DND-41 (cell line): ENCODE measurements around the gene FUCA1.

Experiments
- ATAC-seq: fragments of 200-7000 bp; cut with Tn5 transposase; 3 replicates; pipeline ENCODE4 v1.9.1; 2021; ENCODE audit warnings: low read depth; ENCODE audit not compliant: insufficient read depth
- DNase-seq: peaks from one replicate; pipeline ENCODE4 v3.0.0-alpha.2; 2020
- H2AFZ ChIP-seq: 2 replicates; pipeline ENCODE4 v1.6.0; 2012; ENCODE audit warnings: low read depth, low read length
- H3K27ac ChIP-seq: 2 replicates; pipeline ENCODE4 v1.5.1; 2012; ENCODE audit warnings: low read length, inconsistent platforms
- H3K27me3 ChIP-seq: fragments of 200-600 bp; sonication (generic); 2 replicates; pipeline ENCODE4 v1.6.0; 2012; ENCODE audit warnings: low read length, mild to moderate bottlenecking, inconsistent platforms; ENCODE audit not compliant: insufficient read depth, poor library complexity
- H3K36me3 ChIP-seq: 2 replicates; pipeline ENCODE4 v1.5.1; 2012; ENCODE audit warnings: low read length, inconsistent platforms; ENCODE audit not compliant: insufficient read depth
- H3K4me1 ChIP-seq: 2 replicates; pipeline ENCODE4 v1.5.1; 2012; ENCODE audit warnings: mild to moderate bottlenecking, low read length; ENCODE audit not compliant: insufficient read depth
- H3K4me2 ChIP-seq: 2 replicates; pipeline ENCODE4 v1.6.0; 2012; ENCODE audit warnings: mild to moderate bottlenecking, moderate library complexity, low read length, inconsistent platforms; ENCODE audit not compliant: insufficient read depth
- H3K4me3 ChIP-seq, 2 experiments: fragments of 200-600 bp in 1 of 2; shearing (Covaris generic) in 1 of 2; 2 replicates each; pipeline ENCODE4 v1.5.1; 2012 to 2016; ENCODE audit warnings: inconsistent platforms in 2 of 2, low read length in 2 of 2, mild to moderate bottlenecking in 2 of 2, low read depth in 1 of 2, moderate library complexity in 1 of 2
- H3K79me2 ChIP-seq: 2 replicates; pipeline ENCODE4 v1.6.0; 2012; ENCODE audit warnings: low read length, inconsistent platforms; ENCODE audit not compliant: insufficient read depth
- H3K9ac ChIP-seq: 2 replicates; pipeline ENCODE4 v1.6.0; 2012; ENCODE audit warnings: low read depth, mild to moderate bottlenecking, inconsistent platforms, low read length, moderate library complexity
- H3K9me3 ChIP-seq: 2 replicates; pipeline ENCODE4 v1.5.1; 2012; ENCODE audit warnings: low read length, moderate library complexity, mild to moderate bottlenecking, inconsistent platforms; ENCODE audit not compliant: insufficient read depth, severe bottlenecking
- H4K20me1 ChIP-seq: 2 replicates; pipeline ENCODE4 v1.6.0; 2012; ENCODE audit warnings: low read length; ENCODE audit not compliant: insufficient read depth
- EZH2 ChIP-seq: IDR thresholded peaks from 3 replicates; pipeline ENCODE4 v1.6.1; 2012; ENCODE audit warnings: borderline replicate concordance, low read depth, mild to moderate bottlenecking, moderate library complexity, low read length, inconsistent platforms; ENCODE audit not compliant: severe bottlenecking
- TF ChIP-seq, protein P1 (sequence below): IDR thresholded peaks from 2 replicates; pipeline ENCODE4 v1.5.1; 2012; ENCODE audit warnings: borderline replicate concordance, low read length, moderate library complexity, mild to moderate bottlenecking; ENCODE audit not compliant: poor library complexity, severe bottlenecking; ENCODE audit errors: extremely low read depth

FUCA1 gene

GRCh38 chr1:23824711-23825075 is 43.4 kb downstream of the FUCA1 start:
- Histone ChIP-seq H3K27me3 (no peaks in the 10 kb centered on the region), H3K27ac (peak overlapping the region; percentile 87), H3K9ac (peak overlapping the region; percentile 88), H4K20me1 (no peaks in the 10 kb centered on the region), H3K4me1 (peaks cover 20% of the 10 kb centered on the region), H3K4me3 (peak overlapping the region; percentile 89 to 91), H2AFZ (peak overlapping the region; percentile 86), H3K79me2 (peaks cover 15% of the 10 kb centered on the region), H3K36me3 (no peaks in the 10 kb centered on the region), H3K9me3 (no peaks in the 10 kb centered on the region), H3K4me2 (peak overlapping the region; percentile 86)
- ATAC-seq (no peak), DNase-seq (no peak)
- TF ChIP-seq, protein P1, sequence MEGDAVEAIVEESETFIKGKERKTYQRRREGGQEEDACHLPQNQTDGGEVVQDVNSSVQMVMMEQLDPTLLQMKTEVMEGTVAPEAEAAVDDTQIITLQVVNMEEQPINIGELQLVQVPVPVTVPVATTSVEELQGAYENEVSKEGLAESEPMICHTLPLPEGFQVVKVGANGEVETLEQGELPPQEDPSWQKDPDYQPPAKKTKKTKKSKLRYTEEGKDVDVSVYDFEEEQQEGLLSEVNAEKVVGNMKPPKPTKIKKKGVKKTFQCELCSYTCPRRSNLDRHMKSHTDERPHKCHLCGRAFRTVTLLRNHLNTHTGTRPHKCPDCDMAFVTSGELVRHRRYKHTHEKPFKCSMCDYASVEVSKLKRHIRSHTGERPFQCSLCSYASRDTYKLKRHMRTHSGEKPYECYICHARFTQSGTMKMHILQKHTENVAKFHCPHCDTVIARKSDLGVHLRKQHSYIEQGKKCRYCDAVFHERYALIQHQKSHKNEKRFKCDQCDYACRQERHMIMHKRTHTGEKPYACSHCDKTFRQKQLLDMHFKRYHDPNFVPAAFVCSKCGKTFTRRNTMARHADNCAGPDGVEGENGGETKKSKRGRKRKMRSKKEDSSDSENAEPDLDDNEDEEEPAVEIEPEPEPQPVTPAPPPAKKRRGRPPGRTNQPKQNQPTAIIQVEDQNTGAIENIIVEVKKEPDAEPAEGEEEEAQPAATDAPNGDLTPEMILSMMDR = no peak
- no peak for TF ChIP-seq EZH2

DNA sequence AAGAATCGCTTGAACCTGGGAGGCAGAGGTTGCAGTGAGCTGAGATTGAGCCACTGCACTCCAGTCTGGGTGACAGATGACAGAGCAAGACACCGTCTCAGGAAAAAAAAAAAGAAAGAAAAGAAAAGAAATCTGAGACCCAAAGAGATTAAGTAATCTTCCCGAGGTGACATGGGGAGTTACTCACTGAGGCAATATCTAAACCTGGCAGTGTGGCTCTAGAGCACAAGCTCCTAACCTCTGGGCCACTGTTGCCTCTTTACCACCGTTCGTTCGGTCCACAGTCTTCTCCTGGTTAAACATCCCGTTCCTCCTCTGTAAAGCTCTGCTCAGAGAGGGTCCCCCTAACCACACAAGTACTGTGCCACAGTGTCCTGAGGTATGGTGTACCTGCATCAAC is 44.3 kb downstream of the FUCA1 start:
- Histone ChIP-seq H3K4me1 (peaks cover 20% of the 10 kb centered on the region), H3K9me3 (no peaks in the 10 kb centered on the region), H3K4me3 (peak overlapping the region in 1 of 2 experiments; percentile 91; a peak in 3 of 4 replicates), H4K20me1 (no peaks in the 10 kb centered on the region), H3K79me2 (peaks cover 15% of the 10 kb centered on the region), H3K36me3 (no peaks in the 10 kb centered on the region), H2AFZ (no peak overlapping the region), H3K4me2 (peak overlapping the region; percentile 86), H3K27ac (0 out of 2 replicates have a peak overlapping the region, but pooled peaks have one; percentile 4), H3K9ac (peak overlapping the region; percentile 88; the same call in 1 of the 2 replicates), H3K27me3 (no peaks in the 10 kb centered on the region)
- ATAC-seq (no peak), DNase-seq (no peak)
- TF ChIP-seq, protein P1 = no peak
- no peak for TF ChIP-seq EZH2

- Histone ChIP-seq H3K79me2 (no peaks in the 10 kb centered on the region), H3K4me2 (no peak overlapping the region), H4K20me1 (no peaks in the 10 kb centered on the region), H3K27me3 (no peaks in the 10 kb centered on the region), H3K36me3 (peaks cover 32% of the 10 kb centered on the region), H3K9ac (no peak overlapping the region), H3K9me3 (no peaks in the 10 kb centered on the region), H3K27ac (no peak overlapping the region), H2AFZ (no peak overlapping the region), H3K4me3 (no peak overlapping the region), H3K4me1 (no peaks in the 10 kb centered on the region)
- no peak for DNase-seq
- no peak for ATAC-seq
- TF ChIP-seq, protein P1 = no peak
- TF ChIP-seq EZH2 = no peak
Observed at GRCh38 chr1:23817633-23818032, 50.5 kb downstream of the FUCA1 start.

DNA sequence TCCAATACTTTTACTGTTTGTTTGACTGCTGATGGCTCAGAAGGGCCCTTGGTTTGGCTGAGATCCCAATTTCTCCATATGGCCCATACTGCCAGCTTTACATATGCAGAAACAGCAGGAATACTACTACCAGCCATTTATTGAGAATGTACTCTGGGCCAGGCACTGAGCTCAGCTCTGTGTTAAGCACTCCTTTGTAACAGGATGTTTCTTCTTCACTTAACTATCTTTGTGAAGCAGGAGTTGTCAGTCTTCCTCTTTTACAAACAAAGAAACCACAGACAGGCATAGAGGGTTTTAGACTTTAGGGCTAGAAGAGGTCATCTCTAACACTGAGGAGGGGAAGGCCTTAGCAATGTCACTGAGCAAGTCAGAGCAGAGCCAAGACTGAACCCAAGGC is 51.2 kb downstream of the FUCA1 start:
- Histone ChIP-seq H2AFZ (no peak overlapping the region), H3K4me3 (no peak overlapping the region), H3K9me3 (no peaks in the 10 kb centered on the region), H3K4me2 (no peak overlapping the region), H3K27me3 (no peaks in the 10 kb centered on the region), H3K9ac (no peak overlapping the region), H3K36me3 (peaks cover 36% of the 10 kb centered on the region), H4K20me1 (no peaks in the 10 kb centered on the region), H3K27ac (no peak overlapping the region), H3K4me1 (no peaks in the 10 kb centered on the region), H3K79me2 (no peaks in the 10 kb centered on the region)
- DNase-seq = no peak
- ATAC-seq = no peak
- TF ChIP-seq EZH2 = no peak
- TF ChIP-seq, protein P1 = no peak
